Measurements from ENCODE around the gene TMEM163.
"Not testable (repeated sequence)": the region's sequence is repeated elsewhere in the genome, so short reads cannot be mapped to it uniquely, and the experiment has no call there.

The TMEM163 gene

GRCh38 chr2:134723742-134724141 is 4.9 kb upstream of the TMEM163 start:
- not testable (repeated sequence) for DNase-seq (ENCODE audit: low spot score)

GRCh38 chr2:134722728-134723127 is 3.9 kb upstream of the TMEM163 start:
- DNase-seq (ENCODE audit: low spot score) = no peak

- no peak for DNase-seq (ENCODE audit: low spot score)
Measured at GRCh38 chr2:134721596-134721995, 2.8 kb upstream of the TMEM163 start.

DNA sequence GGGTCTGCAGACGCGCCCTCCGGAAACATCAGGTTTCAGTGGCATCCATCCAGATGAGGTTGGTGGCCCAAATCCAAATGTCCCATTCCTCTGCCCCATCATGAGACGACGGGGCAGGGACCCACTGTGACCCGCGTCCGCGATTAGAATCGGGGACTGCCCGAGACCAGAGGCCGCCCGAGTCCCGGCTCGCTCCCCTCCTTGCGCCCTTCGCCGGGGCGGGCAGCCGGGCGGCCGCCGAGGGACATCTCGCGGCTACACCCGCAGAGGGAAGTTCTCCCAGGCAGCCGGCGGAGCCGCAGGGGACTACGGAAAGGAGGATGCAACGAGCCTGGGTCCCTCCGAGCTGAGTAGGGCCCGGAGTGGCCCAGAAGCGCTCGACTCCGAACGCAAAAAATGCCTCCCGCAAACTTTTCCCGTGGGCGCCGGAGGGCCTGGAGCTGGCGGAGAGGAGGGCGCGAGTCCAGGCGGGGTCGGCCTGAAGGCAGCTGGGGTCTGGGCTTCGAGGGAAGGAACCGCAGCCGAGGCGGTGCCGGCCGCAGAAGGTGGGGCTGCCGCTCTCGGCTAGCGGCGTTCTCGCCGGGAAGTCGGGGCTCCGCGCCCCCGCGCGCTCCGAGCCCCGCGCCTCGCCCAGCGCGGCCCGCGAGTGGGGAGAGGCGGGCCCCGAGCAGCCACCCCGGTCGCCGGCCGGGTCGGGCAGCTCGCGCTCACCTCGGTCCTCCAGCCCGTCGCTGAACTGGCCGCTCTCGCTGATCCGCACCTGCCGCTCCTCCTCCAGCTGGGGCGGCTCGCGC is 580 bp downstream of the TMEM163 start:
- no peak for DNase-seq (ENCODE audit: low spot score)

DNA sequence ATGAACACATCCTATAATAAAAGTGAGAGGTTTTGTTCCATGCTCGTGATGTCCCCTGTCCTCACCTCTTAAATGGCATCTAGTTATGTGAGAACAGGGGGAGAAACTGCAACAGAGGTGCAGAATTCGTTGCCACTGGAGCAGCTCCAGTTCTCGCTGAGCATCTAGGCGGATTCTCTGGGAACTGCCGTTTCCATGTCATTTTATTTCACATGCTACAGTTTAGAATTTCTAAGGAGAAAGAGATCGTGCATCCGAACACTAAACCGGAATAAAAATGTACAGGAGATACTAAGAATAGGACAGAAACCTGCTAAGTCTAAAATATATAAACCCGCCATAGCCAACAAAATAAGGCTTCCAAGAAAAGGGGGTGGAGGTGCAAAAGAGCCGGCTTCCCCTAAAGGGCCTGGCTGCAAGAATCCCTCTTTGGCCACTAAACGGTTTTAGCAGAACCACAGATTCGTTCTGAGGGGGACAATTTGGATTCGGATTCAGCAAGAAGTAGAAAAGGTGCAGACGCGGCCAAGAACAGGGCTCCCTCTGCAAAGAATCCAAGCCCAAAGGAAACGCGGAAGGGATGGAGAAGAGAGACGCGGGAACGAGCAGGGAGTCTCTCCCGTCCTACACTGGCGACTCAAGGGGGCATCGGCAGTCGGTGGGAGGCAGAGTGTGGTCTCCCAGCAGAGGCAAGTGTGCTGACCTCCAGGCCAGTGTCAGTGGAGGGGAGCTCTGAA is 1.3 kb downstream of the TMEM163 start:
- no peak for DNase-seq (ENCODE audit: low spot score)

DNA sequence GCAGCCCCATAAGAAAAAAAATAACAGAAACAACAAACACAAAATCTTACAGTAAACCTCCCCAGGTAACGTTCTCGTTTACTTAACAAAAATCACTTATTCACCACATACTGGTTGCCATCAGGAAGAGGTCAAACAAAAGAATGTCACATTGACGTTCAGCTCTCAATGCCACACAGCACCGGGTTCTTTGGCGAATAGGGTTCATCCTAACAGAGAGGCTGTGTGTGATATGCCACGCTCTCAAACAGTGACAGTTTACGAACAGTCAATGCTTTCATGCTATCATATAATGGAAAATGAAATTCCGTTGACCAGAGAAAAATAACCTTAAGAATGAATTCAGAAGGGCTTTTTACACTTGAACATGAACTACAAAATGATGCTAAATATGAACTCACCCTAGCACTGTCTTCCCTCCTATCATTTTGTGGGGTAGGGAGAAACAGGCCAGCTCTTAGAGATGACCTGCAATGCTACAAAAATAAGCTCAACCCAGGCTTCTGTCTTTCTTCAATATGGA is 2.0 kb downstream of the TMEM163 start:
- DNase-seq (ENCODE audit: low spot score) = no peak

GRCh38 chr2:134715932-134716643 is 2.7 kb downstream of the TMEM163 start:
- no peak for DNase-seq (ENCODE audit: low spot score)

- DNase-seq (ENCODE audit: low spot score) = no peak
Measured at GRCh38 chr2:134714228-134714627, 4.6 kb downstream of the TMEM163 start.

GRCh38 chr2:134713606-134714005 is 5.2 kb downstream of the TMEM163 start:
- DNase-seq (ENCODE audit: low spot score) = no peak

DNA sequence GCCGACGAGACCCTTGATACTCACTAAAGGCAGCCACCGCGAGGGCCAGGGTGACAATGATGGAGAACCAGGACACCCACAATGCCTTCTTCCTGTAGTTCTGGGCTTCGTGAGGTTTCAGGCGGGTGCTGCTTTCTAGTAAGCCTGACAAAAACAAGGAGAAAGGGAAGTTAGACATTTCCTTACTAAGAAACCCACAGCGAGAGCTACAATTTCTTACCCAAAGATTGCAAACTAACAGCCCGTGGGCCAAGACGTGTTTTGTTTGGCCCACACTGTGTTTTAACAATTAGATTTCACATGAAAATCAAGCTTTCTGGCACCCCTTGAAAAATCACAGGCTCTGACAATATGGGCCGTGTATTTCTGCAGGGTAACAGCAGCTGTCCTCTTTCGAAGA is 5.6 kb downstream of the TMEM163 start:
- DNase-seq (ENCODE audit: low spot score) = no peak

DNA sequence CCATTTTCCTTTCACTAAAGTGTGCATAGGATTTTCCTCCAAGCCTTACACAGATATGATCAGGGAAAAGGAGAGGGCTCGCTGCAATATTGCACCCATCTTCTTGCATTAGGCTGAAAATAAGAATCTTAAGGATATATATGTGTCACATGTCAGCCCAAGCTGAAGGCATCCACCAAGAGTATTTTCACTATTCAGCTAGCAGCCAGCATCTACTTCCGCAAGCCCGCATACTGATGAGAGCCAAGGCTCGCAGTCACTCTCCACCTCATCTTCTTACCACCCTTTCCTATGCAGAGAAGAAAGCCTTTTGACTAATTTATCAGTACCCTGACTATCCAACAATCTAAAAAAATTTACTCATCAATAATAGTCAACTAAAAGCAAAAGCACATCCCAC is 6.1 kb downstream of the TMEM163 start:
- no peak for DNase-seq (ENCODE audit: low spot score)

- no peak for DNase-seq (ENCODE audit: low spot score)
Measured at GRCh38 chr2:134712299-134712698, 6.5 kb downstream of the TMEM163 start.

GRCh38 chr2:134711692-134712091 is 7.1 kb downstream of the TMEM163 start:
- no peak for DNase-seq (ENCODE audit: low spot score)

GRCh38 chr2:134707330-134707676 is 11.5 kb downstream of the TMEM163 start:
- DNase-seq (ENCODE audit: low spot score) = no peak

GRCh38 chr2:134706587-134707329 is 12.0 kb downstream of the TMEM163 start:
- no peak for DNase-seq (ENCODE audit: low spot score)

GRCh38 chr2:134705861-134706586 is 12.8 kb downstream of the TMEM163 start:
- DNase-seq (ENCODE audit: low spot score) = no peak

GRCh38 chr2:134704173-134704572 is 14.6 kb downstream of the TMEM163 start:
- DNase-seq (ENCODE audit: low spot score) = no peak

DNA sequence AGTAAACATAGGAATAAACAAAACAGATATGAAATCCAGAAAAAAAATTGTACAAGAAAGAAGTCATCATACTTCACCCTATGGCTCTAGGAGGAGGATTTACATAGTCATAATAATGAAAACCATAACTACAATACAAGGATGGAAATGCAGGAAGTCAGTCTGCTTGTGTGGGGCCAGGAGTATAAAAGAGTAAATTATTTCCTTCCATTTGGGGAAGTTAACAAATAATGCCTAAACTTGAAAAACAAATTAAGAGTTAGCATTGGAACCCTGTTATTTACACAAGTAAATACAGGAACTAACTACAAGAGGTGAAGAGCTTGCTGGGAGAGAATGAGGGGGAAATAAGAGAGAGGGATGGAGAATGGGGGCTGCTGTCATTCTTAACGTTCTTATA is 15.4 kb downstream of the TMEM163 start:
- DNase-seq (ENCODE audit: low spot score) = no peak

- no peak for DNase-seq (ENCODE audit: low spot score)
Measured at GRCh38 chr2:134700730-134701129, 18.1 kb downstream of the TMEM163 start.

GRCh38 chr2:134694411-134694810 is 24.4 kb downstream of the TMEM163 start:
- DNase-seq (ENCODE audit: low spot score) = no peak

All from CD4-positive, alpha-beta T cell treated with Interleukin-15 for 4 hours (primary cell).